Psoas muscle (tissue), 8 donors: ENCODE results near the gene ZNF804B. TPM values are rescaled to one million over a fixed set of nuclear protein-coding genes. Genes with fewer than 3 reads are reported as not detected.

Source experiments
- ATAC-seq, 4 donors: fragments of 200-7000 bp; cut with Tn5 transposase; one replicate each; pipeline ENCODE4 v1.9.1; 2020; ENCODE audit warnings: moderate library complexity in 3 of 4, mild to moderate bottlenecking in 2 of 4
- DNase-seq, 2 donors: peaks; one replicate each; pipeline ENCODE4 v3.0.0-alpha.2; 2020
- H3K27ac ChIP-seq: fragments of 200-600 bp; one replicate; pipeline ENCODE4 v1.8.0; 2022
- H3K27me3 ChIP-seq, 3 donors: fragments of 200-600 bp in 1 of 3; one replicate each; pipeline versions ENCODE4 v1.6.1 to v1.8.0; 2013 to 2022; ENCODE audit warnings: low read length in 2 of 3, mild to moderate bottlenecking in 2 of 3, moderate library complexity in 1 of 3; ENCODE audit not compliant: insufficient read depth in 3 of 3
- H3K36me3 ChIP-seq, 2 donors: fragments of 200-600 bp in 1 of 2; one replicate each; pipeline versions ENCODE4 v1.6.1 to v1.8.0; 2013 to 2022; ENCODE audit warnings: low read depth in 1 of 2, mild to moderate bottlenecking in 1 of 2, moderate library complexity in 1 of 2; ENCODE audit not compliant: insufficient read depth in 1 of 2
- H3K4me1 ChIP-seq: fragments of 200-600 bp; one replicate; pipeline ENCODE4 v1.8.0; 2022
- H3K4me3 ChIP-seq: fragments of 200-600 bp; one replicate; pipeline ENCODE4 v1.8.0; 2022; ENCODE audit warnings: mild to moderate bottlenecking
- H3K9me3 ChIP-seq: fragments of 200-600 bp; one replicate; pipeline ENCODE4 v1.8.0; 2022
- WGBS, 3 donors: extraction: QIAGEN DNeasy Blood & Tissue Kit; methylation state at CpG; one replicate each; pipeline versions ENCODE4 v1.1.6 to v1.1.7; 2013; 5-methylcytosine and 5-hydroxymethylcytosine counted together
- intact Hi-C, 2 donors: fragments of 100-400 bp; cut with DNase I; formaldehyde crosslinking; loops; one replicate each; pipeline versions ENCODE4 v1.11.0 to v1.14.2; 2022
- polyA plus RNA-seq, 3 donors: library from polyadenylated mRNA; stranded (reverse); fragments of 200-250 nt; gene quantifications; one replicate each; pipeline ENCODE4 v1.2.3, GENCODE V29; 2013
- total RNA-seq, 4 donors: library from RNA; stranded (reverse); fragmentation: NEBNext Ultra II Directional in 2 of 4; extraction: Animal tissue kit (Norgen Biotek cat#: 25700) in 2 of 4; gene quantifications; one replicate each; pipeline versions ENCODE4 v1.2.1 to v1.2.4, GENCODE V29; 2021 to 2023
- TF ChIP-seq, protein P1 (sequence below): fragments of 200-600 bp; IDR thresholded peaks from one replicate; pipeline ENCODE4 v1.8.0; 2022; ENCODE audit warnings: antibody characterized with exemption
- donor health status: healthy with polysubstance abuse.
- donor health status: DM: no; HTN: no; CAD: no; lungs with moderate emphysema.
- donor health status: Bipolar disorder and iron deficiency.
- donor health status: healthy.
- donor health status: DM: yes; HTN: yes; CAD: no.
- donor health status: DM: no; HTN: no; CAD: no.
- donor health status: DM: no; HTN: no; CAD: no.
- donor health status: DM: yes; HTN: yes; CAD: no.

Gene ZNF804B
- total and polyA plus RNA-seq, 7 donors: not detected

- no peak overlapping the region for H3K27ac ChIP-seq
- ATAC-seq (no peak), DNase-seq (no peak)
- 48 to 52% (median 49%) methylated on average over 4 of the region's 4 CpGs for WGBS, 3 donors
- no peaks in the 10 kb centered on the region for H3K36me3 ChIP-seq
- H3K9me3 ChIP-seq: no peaks in the 10 kb centered on the region
- no peaks in the 10 kb centered on the region for H3K4me1 ChIP-seq
- intact Hi-C loops: no loop called here
- TF ChIP-seq, protein P1, sequence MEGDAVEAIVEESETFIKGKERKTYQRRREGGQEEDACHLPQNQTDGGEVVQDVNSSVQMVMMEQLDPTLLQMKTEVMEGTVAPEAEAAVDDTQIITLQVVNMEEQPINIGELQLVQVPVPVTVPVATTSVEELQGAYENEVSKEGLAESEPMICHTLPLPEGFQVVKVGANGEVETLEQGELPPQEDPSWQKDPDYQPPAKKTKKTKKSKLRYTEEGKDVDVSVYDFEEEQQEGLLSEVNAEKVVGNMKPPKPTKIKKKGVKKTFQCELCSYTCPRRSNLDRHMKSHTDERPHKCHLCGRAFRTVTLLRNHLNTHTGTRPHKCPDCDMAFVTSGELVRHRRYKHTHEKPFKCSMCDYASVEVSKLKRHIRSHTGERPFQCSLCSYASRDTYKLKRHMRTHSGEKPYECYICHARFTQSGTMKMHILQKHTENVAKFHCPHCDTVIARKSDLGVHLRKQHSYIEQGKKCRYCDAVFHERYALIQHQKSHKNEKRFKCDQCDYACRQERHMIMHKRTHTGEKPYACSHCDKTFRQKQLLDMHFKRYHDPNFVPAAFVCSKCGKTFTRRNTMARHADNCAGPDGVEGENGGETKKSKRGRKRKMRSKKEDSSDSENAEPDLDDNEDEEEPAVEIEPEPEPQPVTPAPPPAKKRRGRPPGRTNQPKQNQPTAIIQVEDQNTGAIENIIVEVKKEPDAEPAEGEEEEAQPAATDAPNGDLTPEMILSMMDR: no peak
- no peaks in the 10 kb centered on the region for H3K27me3 ChIP-seq
- H3K4me3 ChIP-seq: no peak overlapping the region
Measured at GRCh38 chr7:89264126-89264525, 504.6 kb downstream of the ZNF804B start.

DNA sequence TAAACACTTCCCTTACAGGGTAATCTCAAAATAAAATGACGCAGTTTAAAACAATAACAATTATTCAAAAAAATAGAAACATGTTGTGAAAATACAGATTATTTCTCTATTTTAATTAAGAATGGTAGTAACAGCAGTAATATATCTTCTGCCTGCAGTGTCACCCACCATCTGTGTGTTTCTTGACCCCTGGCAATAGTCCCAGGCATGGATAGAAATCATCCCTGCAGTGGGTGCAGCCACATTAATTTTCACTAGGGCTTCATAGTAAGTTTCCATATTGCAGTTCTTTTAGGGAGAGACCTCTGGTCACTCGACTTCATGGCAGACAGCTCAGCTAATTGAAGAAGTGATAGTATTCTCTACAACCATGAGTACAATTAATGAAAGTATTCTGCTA, 506.1 kb downstream of the ZNF804B start:
- H3K36me3 ChIP-seq: no peaks in the 10 kb centered on the region
- DNase-seq (no peak), ATAC-seq (no peak)
- no peaks in the 10 kb centered on the region for H3K27me3 ChIP-seq
- H3K4me3 ChIP-seq: no peak overlapping the region
- TF ChIP-seq, protein P1: no peak
- no peak overlapping the region for H3K27ac ChIP-seq
- H3K4me1 ChIP-seq: no peaks in the 10 kb centered on the region
- intact Hi-C loops: no loop called here
- H3K9me3 ChIP-seq: no peaks in the 10 kb centered on the region
- WGBS, 3 donors: 44 to 51% (median 49%) methylated on average over 2 of the region's 2 CpGs

DNA sequence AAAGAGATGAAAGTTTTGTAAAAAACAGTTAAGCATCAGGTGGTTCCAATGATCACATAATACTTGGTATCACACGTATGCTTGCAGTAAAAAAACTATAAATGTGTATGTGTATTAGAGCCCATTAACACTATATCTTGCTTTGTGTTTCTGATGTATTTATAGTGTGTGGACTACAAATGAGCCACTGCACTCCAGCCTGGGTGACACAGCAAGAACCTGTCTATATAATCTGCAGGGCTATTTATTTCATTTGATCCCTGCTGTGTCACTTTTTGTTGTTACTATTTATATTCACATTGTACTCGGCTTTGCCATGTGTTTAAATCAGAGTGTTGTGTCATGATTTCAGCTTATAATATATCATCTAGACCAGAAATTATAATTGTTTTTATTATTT, 523.8 kb downstream of the ZNF804B start:
- Histone ChIP-seq H3K4me1 (no peaks in the 10 kb centered on the region), H3K4me3 (no peak overlapping the region), H3K27ac (no peak overlapping the region), H3K9me3 (peaks cover 4% of the 10 kb centered on the region), H3K36me3 (no peaks in the 10 kb centered on the region), H3K27me3 (no peaks in the 10 kb centered on the region)
- no peak for DNase-seq
- intact Hi-C loops: no loop called here
- TF ChIP-seq, protein P1: no peak
- 40 to 52% (median 49%) methylated on average over 2 of the region's 2 CpGs for WGBS, 3 donors
- peak in 1 of 4 donors; percentile 35 for ATAC-seq

GRCh38 chr7:89308535-89308934, 549.0 kb downstream of the ZNF804B start:
- no peak overlapping the region for H3K4me3 ChIP-seq
- H3K27ac ChIP-seq: no peak overlapping the region
- H3K36me3 ChIP-seq: no peaks in the 10 kb centered on the region
- H3K27me3 ChIP-seq: no peaks in the 10 kb centered on the region
- intact Hi-C loops: no loop called here
- no peak for DNase-seq
- no peak for ATAC-seq
- H3K4me1 ChIP-seq: no peaks in the 10 kb centered on the region
- TF ChIP-seq, protein P1: no peak
- no peaks in the 10 kb centered on the region for H3K9me3 ChIP-seq

DNA sequence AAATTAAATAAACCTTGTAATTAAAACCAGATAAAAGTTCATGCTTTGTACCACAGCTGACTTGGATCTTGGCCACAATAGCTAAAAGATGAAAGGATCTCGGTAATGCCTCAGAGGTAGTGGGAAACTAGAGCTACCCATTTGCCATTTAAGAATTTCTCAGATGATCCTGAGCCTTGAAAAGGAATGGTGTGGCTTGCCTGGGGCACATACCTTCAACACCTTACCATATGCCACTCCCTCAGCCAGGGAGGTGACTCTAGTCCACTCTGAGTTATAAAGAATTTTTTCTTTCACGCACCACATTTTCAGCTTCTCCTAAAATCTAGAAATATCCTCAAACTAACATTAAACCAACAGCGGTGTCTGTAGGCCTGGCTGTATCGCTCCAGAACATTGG, 552.4 kb downstream of the ZNF804B start:
- no peak for ATAC-seq
- intact Hi-C loops: no loop called here
- Histone ChIP-seq H3K4me3 (no peak overlapping the region), H3K27me3 (no peaks in the 10 kb centered on the region), H3K9me3 (no peaks in the 10 kb centered on the region), H3K27ac (no peak overlapping the region), H3K36me3 (no peaks in the 10 kb centered on the region), H3K4me1 (no peaks in the 10 kb centered on the region)
- 86 to 89% (median 89%) methylated on average over 4 of the region's 4 CpGs for WGBS, 3 donors
- TF ChIP-seq, protein P1: no peak
- no peak for DNase-seq
